ENCODE measurements around the gene EDEM2.

EDEM2 gene

DNA sequence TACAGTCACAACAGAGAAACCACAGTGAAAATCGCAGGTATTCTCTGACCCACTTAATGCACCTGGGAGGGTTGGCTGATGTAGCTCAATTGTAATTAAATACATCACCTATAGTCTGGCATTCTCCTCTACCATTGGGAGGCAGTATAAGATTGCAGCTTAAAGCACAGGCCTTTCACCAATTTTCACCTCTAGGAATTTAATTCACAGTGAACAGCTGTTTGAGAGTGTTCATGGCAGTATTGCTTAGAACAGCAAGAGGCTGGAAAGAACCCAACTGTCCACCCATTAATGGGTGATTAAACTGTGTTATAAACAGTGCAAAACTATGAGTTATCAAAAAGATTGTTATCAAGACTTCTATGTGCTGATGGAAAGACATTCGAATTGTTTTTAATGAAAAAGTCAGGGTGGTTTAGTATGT, 2.0 kb downstream of the EDEM2 start:
- WGBS, 2 experiments (ENCODE audit: insufficient coverage in 2 of 2) = 93 to 100% methylated on average over 1 of the region's 2 CpGs
- Histone ChIP-seq H3K4me1 (ENCODE audit: control insufficient read depth, insufficient read depth, low read length, poor library complexity, severe bottlenecking) (no peaks in the 10 kb centered on the region), H3K9me3 (ENCODE audit: control insufficient read depth, low read length) (no peaks in the 10 kb centered on the region), H3K36me3 (ENCODE audit: control insufficient read depth, insufficient read depth, low read length) (peaks cover 20% of the 10 kb centered on the region), H3K27ac (ENCODE audit: low read depth, low read length, severe bottlenecking) (no peak overlapping the region), H3K4me3 (ENCODE audit: extremely low read depth, insufficient read depth, low read length, poor library complexity, severe bottlenecking) (no peak overlapping the region)

- Histone ChIP-seq H3K4me1 (ENCODE audit: control insufficient read depth, insufficient read depth, low read length, poor library complexity, severe bottlenecking) (no peaks in the 10 kb centered on the region), H3K9me3 (ENCODE audit: control insufficient read depth, low read length) (no peaks in the 10 kb centered on the region), H3K4me3 (ENCODE audit: extremely low read depth, insufficient read depth, low read length, poor library complexity, severe bottlenecking) (no peak overlapping the region), H3K36me3 (ENCODE audit: control insufficient read depth, insufficient read depth, low read length) (peaks cover 20% of the 10 kb centered on the region), H3K27ac (ENCODE audit: low read depth, low read length, severe bottlenecking) (no peak overlapping the region)
- WGBS, 2 experiments (ENCODE audit: insufficient coverage in 2 of 2) = 71 to 91% methylated on average over 3 to 5 of the region's 7 CpGs
These were observed 2.4 kb downstream of the EDEM2 start for GRCh38 chr20:35144694-35145093.

- H3K4me3 ChIP-seq (ENCODE audit: extremely low read depth, insufficient read depth, low read length, poor library complexity, severe bottlenecking) = no peak overlapping the region
- no peaks in the 10 kb centered on the region for H3K4me1 ChIP-seq (ENCODE audit: control insufficient read depth, insufficient read depth, low read length, poor library complexity, severe bottlenecking)
- WGBS, 2 experiments (ENCODE audit: insufficient coverage in 2 of 2) = 92 to 95% methylated on average over 5 to 6 of the region's 11 CpGs
- no peaks in the 10 kb centered on the region for H3K9me3 ChIP-seq (ENCODE audit: control insufficient read depth, low read length)
- peaks cover 40% of the 10 kb centered on the region for H3K36me3 ChIP-seq (ENCODE audit: control insufficient read depth, insufficient read depth, low read length)
- H3K27ac ChIP-seq (ENCODE audit: low read depth, low read length, severe bottlenecking) = peak overlapping the region; percentile 45
These were observed 11.1 kb downstream of the EDEM2 start for GRCh38 chr20:35135867-35136586.

DNA sequence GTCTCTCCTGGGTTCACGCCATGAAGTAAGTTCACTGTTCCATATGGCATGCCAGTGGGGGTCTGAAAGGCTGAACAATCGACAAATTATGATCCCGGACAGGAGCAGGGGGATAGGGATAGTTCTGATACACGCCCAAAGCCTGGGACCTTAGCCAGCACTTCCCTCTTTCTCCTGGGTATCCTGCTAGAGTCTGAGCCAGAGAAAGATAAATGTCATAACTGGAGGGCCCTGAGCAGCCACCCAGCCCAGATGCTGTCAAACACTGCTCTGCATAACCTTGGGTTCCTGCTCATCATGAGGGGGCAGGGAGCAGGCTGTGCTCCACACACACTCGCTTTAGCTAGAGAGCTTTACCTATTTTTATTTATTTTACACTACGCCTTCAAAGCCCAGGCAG, 12.3 kb downstream of the EDEM2 start:
- peaks cover 47% of the 10 kb centered on the region for H3K36me3 ChIP-seq (ENCODE audit: control insufficient read depth, insufficient read depth, low read length)
- 93 to 97% methylated on average over 2 to 4 of the region's 6 CpGs for WGBS, 2 experiments (ENCODE audit: insufficient coverage in 2 of 2)
- no peak overlapping the region for H3K4me3 ChIP-seq (ENCODE audit: extremely low read depth, insufficient read depth, low read length, poor library complexity, severe bottlenecking)
- no peaks in the 10 kb centered on the region for H3K4me1 ChIP-seq (ENCODE audit: control insufficient read depth, insufficient read depth, low read length, poor library complexity, severe bottlenecking)
- no peak overlapping the region for H3K27ac ChIP-seq (ENCODE audit: low read depth, low read length, severe bottlenecking)
- no peaks in the 10 kb centered on the region for H3K9me3 ChIP-seq (ENCODE audit: control insufficient read depth, low read length)

DNA sequence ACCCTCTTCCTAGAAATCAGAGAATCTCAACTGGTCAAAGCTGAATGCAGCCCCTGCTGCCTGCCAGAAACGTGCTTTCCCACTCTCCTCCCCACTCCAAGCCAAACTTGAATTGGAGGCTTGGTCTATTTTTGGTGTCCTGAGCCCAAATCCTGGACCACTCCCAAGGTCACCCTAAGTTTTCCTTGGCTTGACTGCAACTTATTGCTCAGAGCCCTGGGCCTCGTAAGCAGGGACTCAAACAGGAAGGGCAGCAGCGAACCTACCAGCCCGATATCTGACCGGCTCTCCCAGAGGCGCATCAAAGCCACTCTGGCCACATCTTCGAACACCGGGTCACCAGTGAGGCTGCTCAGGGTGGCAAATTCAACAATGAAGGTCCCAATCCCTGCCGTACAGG, 12.7 kb downstream of the EDEM2 start:
- Histone ChIP-seq H3K9me3 (ENCODE audit: control insufficient read depth, low read length) (no peaks in the 10 kb centered on the region), H3K4me1 (ENCODE audit: control insufficient read depth, insufficient read depth, low read length, poor library complexity, severe bottlenecking) (no peaks in the 10 kb centered on the region), H3K27ac (ENCODE audit: low read depth, low read length, severe bottlenecking) (no peak overlapping the region), H3K36me3 (ENCODE audit: control insufficient read depth, insufficient read depth, low read length) (peaks cover 47% of the 10 kb centered on the region), H3K4me3 (ENCODE audit: extremely low read depth, insufficient read depth, low read length, poor library complexity, severe bottlenecking) (no peak overlapping the region)
- WGBS, 2 experiments (ENCODE audit: insufficient coverage in 2 of 2) = 93 to 100% methylated on average over 8 to 9 of the region's 9 CpGs

DNA sequence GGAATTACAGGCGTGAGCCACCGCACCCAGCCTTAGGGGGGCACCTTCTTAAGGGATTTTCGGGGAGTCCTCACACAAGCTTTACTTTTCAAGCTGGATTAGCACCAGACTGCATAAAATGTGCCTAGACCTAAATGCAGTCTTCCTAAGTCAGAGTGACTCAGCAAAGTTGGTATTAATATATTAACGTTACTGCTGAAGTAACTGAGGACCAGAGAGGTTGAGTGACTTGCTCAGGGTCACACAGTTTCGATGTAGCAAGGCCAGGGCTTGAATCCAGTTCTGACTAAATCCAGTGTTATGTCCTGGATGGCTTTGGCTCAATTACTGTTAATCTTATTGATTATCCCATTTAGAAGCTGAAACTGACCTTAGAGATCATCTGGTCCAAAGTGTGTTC, 13.4 kb downstream of the EDEM2 start:
- WGBS, 2 experiments (ENCODE audit: insufficient coverage in 2 of 2) = 96 to 98% methylated on average over 4 to 5 of the region's 5 CpGs
- Histone ChIP-seq H3K4me3 (ENCODE audit: extremely low read depth, insufficient read depth, low read length, poor library complexity, severe bottlenecking) (no peak overlapping the region), H3K36me3 (ENCODE audit: control insufficient read depth, insufficient read depth, low read length) (peaks cover 47% of the 10 kb centered on the region)

GRCh38 chr20:35133031-35133430, 14.1 kb downstream of the EDEM2 start:
- 98 to 100% methylated on average over 4 to 5 of the region's 5 CpGs for WGBS, 2 experiments (ENCODE audit: insufficient coverage in 2 of 2)

More for the DNA sequence above, 13.4 kb downstream of the EDEM2 start:
- H3K27ac ChIP-seq (ENCODE audit: low read depth, low read length, severe bottlenecking) = no peak overlapping the region
- H3K4me1 ChIP-seq (ENCODE audit: control insufficient read depth, insufficient read depth, low read length, poor library complexity, severe bottlenecking) = no peaks in the 10 kb centered on the region
- H3K9me3 ChIP-seq (ENCODE audit: control insufficient read depth, low read length) = no peaks in the 10 kb centered on the region

DNA sequence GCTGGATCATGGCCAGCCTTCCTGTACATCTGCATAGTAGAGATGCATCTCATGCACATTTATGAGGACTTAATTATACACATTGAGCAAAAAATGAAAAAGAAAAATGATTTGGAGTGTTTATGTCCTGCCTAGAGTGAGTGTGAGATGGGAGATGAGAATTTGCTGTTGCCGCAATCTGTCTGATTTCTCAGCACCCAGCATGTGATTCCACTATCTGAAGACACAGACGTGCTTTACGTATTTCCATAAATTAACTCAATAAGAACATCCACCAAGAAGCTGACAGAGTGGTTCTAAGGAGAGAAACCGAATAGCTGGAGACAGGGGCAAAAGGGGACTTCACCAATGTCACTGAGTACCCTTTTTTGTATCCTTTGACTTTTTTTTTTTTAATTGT, 15.2 kb downstream of the EDEM2 start:
- Histone ChIP-seq H3K36me3 (ENCODE audit: control insufficient read depth, insufficient read depth, low read length) (peaks cover 32% of the 10 kb centered on the region), H3K4me1 (ENCODE audit: control insufficient read depth, insufficient read depth, low read length, poor library complexity, severe bottlenecking) (no peaks in the 10 kb centered on the region), H3K9me3 (ENCODE audit: control insufficient read depth, low read length) (no peaks in the 10 kb centered on the region), H3K4me3 (ENCODE audit: extremely low read depth, insufficient read depth, low read length, poor library complexity, severe bottlenecking) (no peak overlapping the region), H3K27ac (ENCODE audit: low read depth, low read length, severe bottlenecking) (no peak overlapping the region)
- WGBS, 2 experiments (ENCODE audit: insufficient coverage in 2 of 2) = 100% methylated on average over 1 of the region's 4 CpGs; no CpG with 5 or more reads in 1 of the 2 experiments

More at GRCh38 chr20:35133031-35133430, 14.1 kb downstream of the EDEM2 start:
- H3K9me3 ChIP-seq (ENCODE audit: control insufficient read depth, low read length) = no peaks in the 10 kb centered on the region
- H3K27ac ChIP-seq (ENCODE audit: low read depth, low read length, severe bottlenecking) = no peak overlapping the region
- H3K4me3 ChIP-seq (ENCODE audit: extremely low read depth, insufficient read depth, low read length, poor library complexity, severe bottlenecking) = no peak overlapping the region
- H3K36me3 ChIP-seq (ENCODE audit: control insufficient read depth, insufficient read depth, low read length) = peaks cover 42% of the 10 kb centered on the region
- no peaks in the 10 kb centered on the region for H3K4me1 ChIP-seq (ENCODE audit: control insufficient read depth, insufficient read depth, low read length, poor library complexity, severe bottlenecking)

- peaks cover 39% of the 10 kb centered on the region for H3K36me3 ChIP-seq (ENCODE audit: control insufficient read depth, insufficient read depth, low read length)
- no peaks in the 10 kb centered on the region for H3K4me1 ChIP-seq (ENCODE audit: control insufficient read depth, insufficient read depth, low read length, poor library complexity, severe bottlenecking)
- no peak overlapping the region for H3K27ac ChIP-seq (ENCODE audit: low read depth, low read length, severe bottlenecking)
- no peaks in the 10 kb centered on the region for H3K9me3 ChIP-seq (ENCODE audit: control insufficient read depth, low read length)
- H3K4me3 ChIP-seq (ENCODE audit: extremely low read depth, insufficient read depth, low read length, poor library complexity, severe bottlenecking) = no peak overlapping the region
- 92% methylated on average over 2 of the region's 2 CpGs; no CpG with 5 or more reads in 1 of the 2 experiments for WGBS, 2 experiments (ENCODE audit: insufficient coverage in 2 of 2)
These were observed 17.5 kb downstream of the EDEM2 start for GRCh38 chr20:35129647-35130069.

- no peaks in the 10 kb centered on the region for H3K9me3 ChIP-seq (ENCODE audit: control insufficient read depth, low read length)
- no peak overlapping the region for H3K4me3 ChIP-seq (ENCODE audit: extremely low read depth, insufficient read depth, low read length, poor library complexity, severe bottlenecking)
- WGBS, 2 experiments (ENCODE audit: insufficient coverage in 2 of 2) = 93 to 98% methylated on average over 2 to 4 of the region's 5 CpGs
- peaks cover 38% of the 10 kb centered on the region for H3K36me3 ChIP-seq (ENCODE audit: control insufficient read depth, insufficient read depth, low read length)
- H3K4me1 ChIP-seq (ENCODE audit: control insufficient read depth, insufficient read depth, low read length, poor library complexity, severe bottlenecking) = no peaks in the 10 kb centered on the region
- H3K27ac ChIP-seq (ENCODE audit: low read depth, low read length, severe bottlenecking) = no peak overlapping the region
These were observed 21.4 kb downstream of the EDEM2 start for GRCh38 chr20:35125753-35126152.

DNA sequence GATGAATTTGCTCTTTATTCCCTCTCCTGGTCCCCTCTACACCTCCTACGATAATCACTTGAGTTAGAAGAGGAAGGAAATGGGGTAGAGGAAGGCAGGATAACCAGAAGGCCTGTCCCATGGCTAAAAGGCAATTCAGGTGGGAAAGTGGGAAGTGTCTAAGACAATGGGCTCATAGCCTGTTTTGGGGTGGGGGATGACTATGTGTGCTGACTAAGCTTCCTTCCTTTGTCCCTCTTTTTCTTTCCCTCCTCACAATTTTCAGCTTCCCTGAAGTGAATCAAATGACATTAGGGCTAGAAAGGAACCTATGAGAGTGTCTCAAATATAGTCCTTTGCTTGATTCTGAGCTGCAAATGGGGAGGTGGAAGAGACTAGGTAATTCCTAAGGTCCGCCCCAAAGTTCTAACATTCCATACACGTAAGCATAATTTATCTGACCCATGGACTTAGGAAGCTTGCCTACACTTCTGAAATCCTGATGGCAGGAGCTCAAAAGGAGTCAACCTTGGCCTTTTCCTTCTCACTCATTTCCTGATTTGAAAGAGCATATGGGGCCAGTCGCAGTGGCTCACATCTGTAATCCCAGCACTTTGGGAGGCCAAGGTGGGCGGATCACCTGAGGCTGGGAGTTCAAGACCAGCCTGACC, 24.3 kb downstream of the EDEM2 start:
- WGBS, 2 experiments (ENCODE audit: insufficient coverage in 2 of 2) = 94 to 100% methylated on average over 2 to 4 of the region's 5 CpGs
- H3K36me3 ChIP-seq (ENCODE audit: control insufficient read depth, insufficient read depth, low read length) = peaks cover 43% of the 10 kb centered on the region
- no peak overlapping the region for H3K27ac ChIP-seq (ENCODE audit: low read depth, low read length, severe bottlenecking)
- H3K4me1 ChIP-seq (ENCODE audit: control insufficient read depth, insufficient read depth, low read length, poor library complexity, severe bottlenecking) = peaks cover 3% of the 10 kb centered on the region
- no peak overlapping the region for H3K4me3 ChIP-seq (ENCODE audit: extremely low read depth, insufficient read depth, low read length, poor library complexity, severe bottlenecking)
- no peaks in the 10 kb centered on the region for H3K9me3 ChIP-seq (ENCODE audit: control insufficient read depth, low read length)
